Measurements from ENCODE around the gene FSD1. TPM values are rescaled to one million over a fixed set of nuclear protein-coding genes. Genes with fewer than 3 reads are reported as not detected.

Gene FSD1
- polyA plus RNA-seq, 4 donors, result 1.3 to 3.2 (median 2.0) TPM

GRCh38 chr19:4301590-4302242, 2.7 kb upstream of the FSD1 start:
- Histone ChIP-seq H3K27ac (ENCODE audit: low read depth in 1 of 3, low read length in 2 of 3) (no peak overlapping the region), H3K4me1 (ENCODE audit: control insufficient read depth in 3 of 3, insufficient read depth in 2 of 3, low read depth in 1 of 3, low read length in 2 of 3) (peaks cover 0 to 4% (median 0%) of the 10 kb centered on the region in 3 donors), H3K9me3 (ENCODE audit: control insufficient read depth in 2 of 2, insufficient read depth in 1 of 2, low read depth in 1 of 2, low read length in 1 of 2) (no peaks in the 10 kb centered on the region), H3K36me3 (ENCODE audit: control insufficient read depth in 3 of 3, insufficient read depth in 2 of 3, low read depth in 1 of 3, low read length in 3 of 3) (no peaks in the 10 kb centered on the region), H3K27me3 (ENCODE audit: control insufficient read depth in 3 of 3, insufficient read depth in 3 of 3, low read length in 3 of 3) (peaks cover 0 to 7% (median 0%) of the 10 kb centered on the region in 3 donors), H3K4me3 (ENCODE audit: low read depth in 1 of 3, low read length in 3 of 3) (peak overlapping the region in 1 of 3 donors; percentile 22)
- WGBS, 3 donors, result 43 to 52% (median 49%) methylated on average over 13 of the region's 13 CpGs
- DNase-seq (no peak), FAIRE-seq (no peak)

- Histone ChIP-seq H3K4me1 (ENCODE audit: control insufficient read depth in 3 of 3, insufficient read depth in 2 of 3, low read depth in 1 of 3, low read length in 2 of 3) (peaks cover 0 to 4% (median 0%) of the 10 kb centered on the region in 3 donors), H3K4me3 (ENCODE audit: low read depth in 1 of 3, low read length in 3 of 3) (peak within 1 kb of the TSS in 1 of 3 donors; percentile 25), H3K9me3 (ENCODE audit: control insufficient read depth in 2 of 2, insufficient read depth in 1 of 2, low read depth in 1 of 2, low read length in 1 of 2) (no peaks in the 10 kb centered on the region), H3K27me3 (ENCODE audit: control insufficient read depth in 3 of 3, insufficient read depth in 3 of 3, low read length in 3 of 3) (peaks cover 0 to 7% (median 0%) of the 10 kb centered on the region in 3 donors), H3K27ac (ENCODE audit: low read depth in 1 of 3, low read length in 2 of 3) (no peak within 1 kb of the TSS), H3K36me3 (ENCODE audit: control insufficient read depth in 3 of 3, insufficient read depth in 2 of 3, low read depth in 1 of 3, low read length in 3 of 3) (no peaks in the 10 kb centered on the region)
- 46 to 58% (median 47%) methylated on average over 8 of the region's 8 CpGs for WGBS, 3 donors
- FAIRE-seq (no peak), DNase-seq (peak in 1 of 2 donors; percentile 25)
Observed at GRCh38 chr19:4302243-4302640, 2.2 kb upstream of the FSD1 start, which contains the start of gene TMIGD2. Gene TMIGD2, minus strand, starts transcription at chr19:4302389. Its CDS starts 4 bp downstream, at chr19:4302385.

- DNase-seq (peak in 1 of 2 donors; percentile 54), FAIRE-seq (no peak)
- H3K4me3 ChIP-seq (ENCODE audit: low read depth in 1 of 3, low read length in 3 of 3), result peak overlapping the region in 1 of 3 donors; percentile 49
- no peaks in the 10 kb centered on the region for H3K9me3 ChIP-seq (ENCODE audit: control insufficient read depth in 2 of 2, insufficient read depth in 1 of 2, low read depth in 1 of 2, low read length in 1 of 2)
- WGBS, 3 donors, result 46 to 50% (median 49%) methylated on average over 18 of the region's 18 CpGs
- H3K27me3 ChIP-seq (ENCODE audit: control insufficient read depth in 3 of 3, insufficient read depth in 3 of 3, low read length in 3 of 3), result peaks cover 0 to 7% (median 0%) of the 10 kb centered on the region in 3 donors
- peaks cover 0 to 4% (median 0%) of the 10 kb centered on the region in 3 donors for H3K4me1 ChIP-seq (ENCODE audit: control insufficient read depth in 3 of 3, insufficient read depth in 2 of 3, low read depth in 1 of 3, low read length in 2 of 3)
- peak overlapping the region in 1 of 3 donors; percentile 41 for H3K27ac ChIP-seq (ENCODE audit: low read depth in 1 of 3, low read length in 2 of 3)
- H3K36me3 ChIP-seq (ENCODE audit: control insufficient read depth in 3 of 3, insufficient read depth in 2 of 3, low read depth in 1 of 3, low read length in 3 of 3), result no peaks in the 10 kb centered on the region
Observed at GRCh38 chr19:4303819-4304537, 420 bp upstream of the FSD1 start.

- peaks cover 0 to 4% (median 0%) of the 10 kb centered on the region in 3 donors for H3K4me1 ChIP-seq (ENCODE audit: control insufficient read depth in 3 of 3, insufficient read depth in 2 of 3, low read depth in 1 of 3, low read length in 2 of 3)
- FAIRE-seq (no peak), DNase-seq (no peak)
- peaks cover 0 to 7% (median 0%) of the 10 kb centered on the region in 3 donors for H3K27me3 ChIP-seq (ENCODE audit: control insufficient read depth in 3 of 3, insufficient read depth in 3 of 3, low read length in 3 of 3)
- no peaks in the 10 kb centered on the region for H3K36me3 ChIP-seq (ENCODE audit: control insufficient read depth in 3 of 3, insufficient read depth in 2 of 3, low read depth in 1 of 3, low read length in 3 of 3)
- H3K27ac ChIP-seq (ENCODE audit: low read depth in 1 of 3, low read length in 2 of 3), result no peak overlapping the region
- no peak overlapping the region for H3K4me3 ChIP-seq (ENCODE audit: low read depth in 1 of 3, low read length in 3 of 3)
- no peaks in the 10 kb centered on the region for H3K9me3 ChIP-seq (ENCODE audit: control insufficient read depth in 2 of 2, insufficient read depth in 1 of 2, low read depth in 1 of 2, low read length in 1 of 2)
- 53 to 69% (median 54%) methylated on average over 7 of the region's 7 CpGs for WGBS, 3 donors
Observed at GRCh38 chr19:4305257-4305612, 837 bp downstream of the FSD1 start.

- Histone ChIP-seq H3K4me3 (ENCODE audit: low read depth in 1 of 3, low read length in 3 of 3) (no peak overlapping the region), H3K27ac (ENCODE audit: low read depth in 1 of 3, low read length in 2 of 3) (no peak overlapping the region), H3K27me3 (ENCODE audit: control insufficient read depth in 3 of 3, insufficient read depth in 3 of 3, low read length in 3 of 3) (peaks cover 0 to 7% (median 0%) of the 10 kb centered on the region in 3 donors), H3K4me1 (ENCODE audit: control insufficient read depth in 3 of 3, insufficient read depth in 2 of 3, low read depth in 1 of 3, low read length in 2 of 3) (peaks cover 0 to 4% (median 0%) of the 10 kb centered on the region in 3 donors), H3K9me3 (ENCODE audit: control insufficient read depth in 2 of 2, insufficient read depth in 1 of 2, low read depth in 1 of 2, low read length in 1 of 2) (no peaks in the 10 kb centered on the region), H3K36me3 (ENCODE audit: control insufficient read depth in 3 of 3, insufficient read depth in 2 of 3, low read depth in 1 of 3, low read length in 3 of 3) (no peaks in the 10 kb centered on the region)
- DNase-seq (no peak), FAIRE-seq (no peak)
- 64 to 84% (median 73%) methylated on average over 16 of the region's 16 CpGs for WGBS, 3 donors
Observed at GRCh38 chr19:4305659-4306058, 1.3 kb downstream of the FSD1 start.

- Histone ChIP-seq H3K4me3 (ENCODE audit: low read depth in 1 of 3, low read length in 3 of 3) (no peak overlapping the region), H3K4me1 (ENCODE audit: control insufficient read depth in 3 of 3, insufficient read depth in 2 of 3, low read depth in 1 of 3, low read length in 2 of 3) (no peaks in the 10 kb centered on the region), H3K27me3 (ENCODE audit: control insufficient read depth in 3 of 3, insufficient read depth in 3 of 3, low read length in 3 of 3) (peaks cover 0 to 4% (median 0%) of the 10 kb centered on the region in 3 donors), H3K27ac (ENCODE audit: low read depth in 1 of 3, low read length in 2 of 3) (no peak overlapping the region), H3K9me3 (ENCODE audit: control insufficient read depth in 2 of 2, insufficient read depth in 1 of 2, low read depth in 1 of 2, low read length in 1 of 2) (no peaks in the 10 kb centered on the region), H3K36me3 (ENCODE audit: control insufficient read depth in 3 of 3, insufficient read depth in 2 of 3, low read depth in 1 of 3, low read length in 3 of 3) (no peaks in the 10 kb centered on the region)
- 86 to 90% (median 89%) methylated on average over 21 to 22 of the region's 22 CpGs for WGBS, 3 donors
- FAIRE-seq, result no peak
- peak in 1 of 2 donors; percentile 35 for DNase-seq
Observed at GRCh38 chr19:4310247-4311121, 6.1 kb downstream of the FSD1 start.

- FAIRE-seq, result no peak
- Histone ChIP-seq H3K4me1 (ENCODE audit: control insufficient read depth in 3 of 3, insufficient read depth in 2 of 3, low read depth in 1 of 3, low read length in 2 of 3) (no peaks in the 10 kb centered on the region), H3K27me3 (ENCODE audit: control insufficient read depth in 3 of 3, insufficient read depth in 3 of 3, low read length in 3 of 3) (no peaks in the 10 kb centered on the region), H3K27ac (ENCODE audit: low read depth in 1 of 3, low read length in 2 of 3) (no peak overlapping the region), H3K9me3 (ENCODE audit: control insufficient read depth in 2 of 2, insufficient read depth in 1 of 2, low read depth in 1 of 2, low read length in 1 of 2) (peaks cover 0 to 3% of the 10 kb centered on the region in 2 donors), H3K4me3 (ENCODE audit: low read depth in 1 of 3, low read length in 3 of 3) (no peak overlapping the region), H3K36me3 (ENCODE audit: control insufficient read depth in 3 of 3, insufficient read depth in 2 of 3, low read depth in 1 of 3, low read length in 3 of 3) (no peaks in the 10 kb centered on the region)
- WGBS, 3 donors, result 28 to 48% (median 29%) methylated on average over 12 of the region's 12 CpGs
- DNase-seq, result no peak
Observed at GRCh38 chr19:4313847-4314490, 9.6 kb downstream of the FSD1 start.
